OCI-LY3 (cell line): ENCODE measurements around the gene ZNF839.

ENCODE experiments used
- H2AFZ ChIP-seq: fragments of 200-600, 300-600 bp; shearing (Covaris generic); 2 replicates; pipeline ENCODE4 v1.6.0; 2014; ENCODE audit warnings: antibody characterized with exemption, low read depth, low read length
- H3K27ac ChIP-seq: fragments of 200-600, 300-600 bp; sonication (generic); 2 replicates; pipeline ENCODE4 v1.5.1; 2014; ENCODE audit warnings: mild to moderate bottlenecking, low read length, moderate library complexity, mixed read lengths
- H3K27me3 ChIP-seq: fragments of 200-600, 300-600 bp; sonication (generic); 2 replicates; pipeline ENCODE4 v1.6.1; 2014; ENCODE audit warnings: low read depth, low read length, mixed read lengths
- H3K36me3 ChIP-seq: fragments of 200-600, 300-600 bp; sonication (generic); replicated peaks from 2 replicates; pipeline ENCODE3; 2014; ENCODE audit warnings: low read depth, low read length, mixed read lengths
- H3K4me1 ChIP-seq: fragments of 300-600, 200-600 bp; sonication (generic); 2 replicates; pipeline ENCODE4 v1.6.1; 2014; ENCODE audit warnings: low read length, mixed read lengths
- H3K4me2 ChIP-seq: fragments of 200-600, 300-600 bp; sonication (generic); 2 replicates; pipeline ENCODE4 v1.6.1; 2014; ENCODE audit warnings: low read length, mixed read lengths
- H3K4me3 ChIP-seq: fragments of 300-600, 200-600 bp; sonication (generic); 2 replicates; pipeline ENCODE4 v1.5.1; 2014; ENCODE audit warnings: antibody characterized with exemption, mild to moderate bottlenecking, low read length, moderate library complexity
- H3K79me2 ChIP-seq: fragments of 300-600, 200-600 bp; shearing (Covaris generic); 2 replicates; pipeline ENCODE4 v1.6.1; 2014; ENCODE audit warnings: mild to moderate bottlenecking, low read length, mixed read lengths
- H3K9ac ChIP-seq: fragments of 300-600, 200-600 bp; shearing (Covaris generic); 2 replicates; pipeline ENCODE4 v1.6.0; 2014; ENCODE audit warnings: mild to moderate bottlenecking, low read length, moderate library complexity
- H3K9me3 ChIP-seq: fragments of 200-600, 300-600 bp; shearing (Covaris generic); 2 replicates; pipeline ENCODE4 v1.6.1; 2014; ENCODE audit warnings: low read length, mixed read lengths; ENCODE audit not compliant: insufficient read depth
- H4K20me1 ChIP-seq: fragments of 200-600, 300-600 bp; sonication (generic); 2 replicates; pipeline ENCODE4 v1.6.1; 2016; ENCODE audit warnings: low read length, mixed read lengths; ENCODE audit not compliant: insufficient read depth
- CTCF ChIP-seq: fragments of 200-600, 300-600 bp; sonication (generic); IDR thresholded peaks from 2 replicates; pipeline ENCODE4 v1.5.1; 2014; ENCODE audit warnings: antibody characterized with exemption, low read length, low read depth
- EZH2phosphoT487 ChIP-seq: fragments of 200-600 bp; shearing (Covaris generic); IDR thresholded peaks from 2 replicates; pipeline ENCODE4 v1.6.1; 2018; ENCODE audit warnings: antibody characterized with exemption, mixed run types, low read depth

The ZNF839 gene

GRCh38 chr14:102359341-102359740 lies 39.8 kb downstream of the ZNF839 start:
- H3K27ac ChIP-seq: no peak overlapping the region
- no peaks in the 10 kb centered on the region for H3K9me3 ChIP-seq
- TF ChIP-seq CTCF: no peak
- no peak for TF ChIP-seq EZH2phosphoT487
- H4K20me1 ChIP-seq: no peaks in the 10 kb centered on the region
- peaks cover 23% of the 10 kb centered on the region for H3K36me3 ChIP-seq
- no peaks in the 10 kb centered on the region for H3K27me3 ChIP-seq
- H2AFZ ChIP-seq: no peak overlapping the region
- no peak overlapping the region for H3K9ac ChIP-seq
- no peak overlapping the region for H3K4me2 ChIP-seq
- peaks cover 13% of the 10 kb centered on the region for H3K4me1 ChIP-seq
- no peak overlapping the region for H3K4me3 ChIP-seq
- H3K79me2 ChIP-seq: peaks cover 12% of the 10 kb centered on the region

GRCh38 chr14:102360388-102360787 lies 40.8 kb downstream of the ZNF839 start:
- H3K4me3 ChIP-seq: no peak overlapping the region
- no peak overlapping the region for H3K27ac ChIP-seq
- no peak overlapping the region for H2AFZ ChIP-seq
- no peak overlapping the region for H3K4me2 ChIP-seq
- no peaks in the 10 kb centered on the region for H3K9me3 ChIP-seq
- H3K27me3 ChIP-seq: no peaks in the 10 kb centered on the region
- H4K20me1 ChIP-seq: no peaks in the 10 kb centered on the region
- peaks cover 22% of the 10 kb centered on the region for H3K36me3 ChIP-seq
- TF ChIP-seq EZH2phosphoT487 (no peak), CTCF (no peak)
- peaks cover 13% of the 10 kb centered on the region for H3K79me2 ChIP-seq
- peaks cover 13% of the 10 kb centered on the region for H3K4me1 ChIP-seq
- no peak overlapping the region for H3K9ac ChIP-seq

GRCh38 chr14:102362084-102362483 lies 42.5 kb downstream of the ZNF839 start:
- Histone ChIP-seq H2AFZ (no peak overlapping the region), H3K79me2 (peaks cover 13% of the 10 kb centered on the region), H3K4me2 (peak overlapping the region; percentile 89), H3K9ac (peak overlapping the region; percentile 90), H3K4me3 (peak overlapping the region; percentile 88), H3K36me3 (peaks cover 9% of the 10 kb centered on the region), H3K9me3 (no peaks in the 10 kb centered on the region), H3K27ac (peak overlapping the region; percentile 91), H3K27me3 (no peaks in the 10 kb centered on the region), H4K20me1 (no peaks in the 10 kb centered on the region), H3K4me1 (peaks cover 13% of the 10 kb centered on the region)
- TF ChIP-seq CTCF (no peak), EZH2phosphoT487 (no peak)

- no peak for TF ChIP-seq EZH2phosphoT487
- TF ChIP-seq CTCF: no peak
- peaks cover 6% of the 10 kb centered on the region for H3K36me3 ChIP-seq
- H3K4me3 ChIP-seq: peak within 1 kb of the TSS; percentile 88
- no peaks in the 10 kb centered on the region for H4K20me1 ChIP-seq
- H3K27ac ChIP-seq: peak within 1 kb of the TSS; percentile 91
- H3K9ac ChIP-seq: peak within 1 kb of the TSS; percentile 90
- peak within 1 kb of the TSS; percentile 50 for H2AFZ ChIP-seq
- peak within 1 kb of the TSS; percentile 89 for H3K4me2 ChIP-seq
- H3K79me2 ChIP-seq: peaks cover 13% of the 10 kb centered on the region
- H3K4me1 ChIP-seq: peaks cover 16% of the 10 kb centered on the region
- no peaks in the 10 kb centered on the region for H3K9me3 ChIP-seq
- no peaks in the 10 kb centered on the region for H3K27me3 ChIP-seq
These were observed 43.1 kb downstream of the ZNF839 start, which contains the start of the genes CINP and TECPR2 for GRCh38 chr14:102362545-102363181. TSS of gene CINP (minus strand) at chr14:102362890. CDS start at chr14:102362851, 39 bp downstream. TSS of gene TECPR2 (plus strand) at chr14:102362941. CDS start at chr14:102376722, 13,781 bp downstream.
